GM21390 (cell line): ENCODE measurements around the gene CCNDBP1.

Source experiments
- ATAC-seq: cut with Tn5 transposase; IDR thresholded peaks from one replicate; pipeline ENCODE4 v1.9.1; 2021; ENCODE audit not compliant: unreplicated experiment

CCNDBP1 gene

DNA sequence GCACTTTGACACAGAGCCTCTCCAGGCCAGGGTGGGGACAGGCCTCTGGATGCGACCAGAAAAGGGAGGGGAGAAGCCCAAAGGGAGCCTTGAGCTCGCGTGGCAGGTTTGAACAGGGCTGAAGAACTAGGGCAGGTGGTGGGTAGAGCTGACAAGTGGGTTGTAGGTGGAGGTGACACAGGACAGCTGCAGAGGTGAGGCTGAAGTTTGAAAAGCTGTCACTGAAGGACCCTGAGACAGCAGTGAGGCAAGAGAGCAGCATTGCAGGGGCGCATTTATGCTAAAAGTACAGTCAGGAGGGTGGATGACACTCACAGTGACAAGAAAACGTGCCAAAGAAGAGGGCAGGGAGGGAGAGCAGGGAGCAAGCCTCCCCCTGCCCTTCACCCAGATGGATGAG is 57.4 kb downstream of the CCNDBP1 start:
- ATAC-seq = no peak

DNA sequence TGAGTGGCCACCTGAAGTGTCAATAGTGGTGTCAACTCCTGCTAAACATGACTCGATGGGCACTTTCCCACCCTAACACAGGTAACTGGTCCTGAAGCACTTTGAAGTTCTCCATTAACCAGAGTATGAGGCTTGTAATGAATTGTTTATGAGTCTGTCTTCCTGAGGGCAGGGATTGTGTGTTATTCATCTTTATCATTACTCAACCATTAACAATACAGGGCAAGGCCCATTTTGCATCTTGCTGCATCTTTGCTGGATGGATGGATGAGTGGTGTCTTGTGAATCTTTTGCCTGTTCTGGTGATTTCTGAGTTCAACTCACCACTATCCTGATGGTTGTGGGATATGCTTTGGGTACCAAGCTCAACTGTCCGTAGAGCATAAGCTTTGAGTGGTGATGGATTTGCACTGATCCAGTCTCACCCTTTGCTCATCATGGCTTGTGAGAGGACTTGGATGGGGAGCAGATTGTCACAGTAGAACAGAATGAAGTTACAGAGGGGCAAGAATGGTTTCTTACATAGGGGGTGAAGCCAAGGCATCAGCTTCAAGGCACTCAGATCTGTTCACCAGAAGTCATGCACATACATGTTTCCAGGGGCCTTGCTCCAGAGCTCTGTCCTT is 57.9 kb downstream of the CCNDBP1 start:
- ATAC-seq = no peak

DNA sequence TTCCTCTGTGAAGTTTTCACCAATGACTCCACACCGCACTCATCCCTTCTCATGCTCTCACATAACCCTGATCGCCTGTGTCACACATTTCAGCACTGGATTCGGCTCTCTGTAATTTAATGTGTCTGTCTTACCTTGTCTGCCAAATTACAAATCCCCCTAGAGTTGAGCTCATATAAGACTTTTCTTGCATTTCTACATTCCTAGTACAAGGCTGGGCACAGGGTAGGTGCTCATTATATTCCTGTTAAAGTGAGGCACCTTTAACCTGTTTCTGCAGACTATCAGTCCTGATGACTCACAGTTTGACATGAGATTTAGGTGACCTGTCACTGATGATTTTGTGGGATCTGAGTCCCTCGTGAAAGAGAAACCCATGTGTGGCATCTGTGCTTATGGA is 58.9 kb downstream of the CCNDBP1 start:
- ATAC-seq = no peak

DNA sequence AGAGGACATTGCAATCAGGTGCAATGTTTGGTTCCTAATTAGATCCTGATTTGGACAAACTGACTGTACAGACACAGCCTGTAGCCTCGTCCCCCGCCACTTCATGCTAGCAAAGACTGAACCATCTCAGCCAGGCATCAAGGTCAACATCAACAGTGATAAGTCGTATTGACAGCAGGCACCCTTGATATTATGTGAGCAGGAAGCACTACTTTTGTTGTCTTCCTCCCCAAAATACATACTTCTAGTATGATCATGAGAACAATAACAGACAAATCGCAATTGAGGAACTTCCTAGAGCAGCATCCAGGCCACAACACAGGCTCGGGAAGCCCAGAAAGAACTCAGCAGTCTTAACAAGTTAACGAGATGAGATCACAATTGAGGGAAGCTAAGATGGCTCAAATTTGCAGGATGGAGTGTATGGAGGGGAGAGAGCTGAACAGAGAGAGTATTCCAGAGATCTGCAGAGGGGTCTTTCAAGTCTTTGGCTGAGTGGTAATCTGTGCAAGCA is 61.1 kb downstream of the CCNDBP1 start:
- ATAC-seq = no peak
